ENCODE results near the gene CIAO2A.

- TF ChIP-seq POLR2A (IDR thresholded peaks at IDR 0.05; ENCODE audit: extremely low read depth, insufficient read length) (no peak), CTCF (IDR thresholded peaks at IDR 0.05; ENCODE audit: low read depth, low read length) (no peak)
- TF ChIP-seq, protein P1, sequence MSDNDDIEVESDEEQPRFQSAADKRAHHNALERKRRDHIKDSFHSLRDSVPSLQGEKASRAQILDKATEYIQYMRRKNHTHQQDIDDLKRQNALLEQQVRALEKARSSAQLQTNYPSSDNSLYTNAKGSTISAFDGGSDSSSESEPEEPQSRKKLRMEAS (IDR thresholded peaks at IDR 0.05; ENCODE audit: low read depth, low read length), result no peak
These were observed 32.3 kb upstream of the CIAO2A start for GRCh38 chr15:64125978-64126377.
